ENCODE measurements around the gene ACMSD.

The ACMSD gene

GRCh38 chr2:134924912-134925311 is 86.5 kb downstream of the ACMSD start:
- no peak overlapping the region for H3K4me3 ChIP-seq (ENCODE audit: control insufficient read depth, low read depth, low read length)
- DNase-seq (ENCODE audit: low read depth), result no peak

DNA sequence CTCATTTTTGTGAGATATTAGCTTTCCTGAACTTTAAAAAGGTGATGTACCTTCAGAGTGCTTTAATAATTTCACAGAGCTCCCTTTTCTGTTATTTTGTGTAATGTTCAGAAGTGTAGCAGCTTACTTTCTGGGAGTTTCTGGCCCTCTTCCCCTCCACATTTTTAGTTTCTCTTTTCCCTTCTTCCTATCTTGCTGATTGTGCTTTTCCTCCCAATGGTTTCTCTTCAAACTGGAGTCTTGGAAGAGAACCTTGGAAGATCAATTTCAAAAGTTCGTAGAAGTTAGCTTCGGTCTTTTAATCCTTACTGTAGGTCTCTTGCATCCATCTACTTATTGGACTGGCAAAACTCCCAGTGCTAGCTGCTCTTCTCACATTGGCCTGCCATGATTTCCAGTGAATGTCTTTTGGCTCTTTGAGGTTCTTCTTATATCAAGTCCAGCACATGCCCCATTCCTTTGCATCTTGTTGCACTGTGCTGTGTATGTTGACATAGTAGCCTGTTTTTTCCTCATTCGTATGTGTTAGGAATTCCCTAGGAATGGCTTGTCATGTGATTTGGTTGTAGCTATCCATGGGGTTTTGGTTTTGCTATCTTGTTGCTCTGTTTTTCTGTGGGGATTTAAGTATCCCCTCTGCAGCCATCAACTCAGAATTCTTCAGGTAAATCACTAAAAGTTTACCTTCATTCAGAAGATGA is 88.0 kb downstream of the ACMSD start:
- TF ChIP-seq, protein P1, sequence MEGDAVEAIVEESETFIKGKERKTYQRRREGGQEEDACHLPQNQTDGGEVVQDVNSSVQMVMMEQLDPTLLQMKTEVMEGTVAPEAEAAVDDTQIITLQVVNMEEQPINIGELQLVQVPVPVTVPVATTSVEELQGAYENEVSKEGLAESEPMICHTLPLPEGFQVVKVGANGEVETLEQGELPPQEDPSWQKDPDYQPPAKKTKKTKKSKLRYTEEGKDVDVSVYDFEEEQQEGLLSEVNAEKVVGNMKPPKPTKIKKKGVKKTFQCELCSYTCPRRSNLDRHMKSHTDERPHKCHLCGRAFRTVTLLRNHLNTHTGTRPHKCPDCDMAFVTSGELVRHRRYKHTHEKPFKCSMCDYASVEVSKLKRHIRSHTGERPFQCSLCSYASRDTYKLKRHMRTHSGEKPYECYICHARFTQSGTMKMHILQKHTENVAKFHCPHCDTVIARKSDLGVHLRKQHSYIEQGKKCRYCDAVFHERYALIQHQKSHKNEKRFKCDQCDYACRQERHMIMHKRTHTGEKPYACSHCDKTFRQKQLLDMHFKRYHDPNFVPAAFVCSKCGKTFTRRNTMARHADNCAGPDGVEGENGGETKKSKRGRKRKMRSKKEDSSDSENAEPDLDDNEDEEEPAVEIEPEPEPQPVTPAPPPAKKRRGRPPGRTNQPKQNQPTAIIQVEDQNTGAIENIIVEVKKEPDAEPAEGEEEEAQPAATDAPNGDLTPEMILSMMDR (IDR thresholded peaks at IDR 0.05; ENCODE audit: control insufficient read depth, insufficient read depth, low read depth, low read length, missing control alignments), result no peak
- no peak overlapping the region for H3K4me3 ChIP-seq (ENCODE audit: control insufficient read depth, low read depth, low read length)
- DNase-seq (ENCODE audit: low read depth), result no peak

More at GRCh38 chr2:134924912-134925311, 86.5 kb downstream of the ACMSD start:
- TF ChIP-seq, protein P1 (IDR thresholded peaks at IDR 0.05; ENCODE audit: control insufficient read depth, insufficient read depth, low read depth, low read length, missing control alignments), result no peak

DNA sequence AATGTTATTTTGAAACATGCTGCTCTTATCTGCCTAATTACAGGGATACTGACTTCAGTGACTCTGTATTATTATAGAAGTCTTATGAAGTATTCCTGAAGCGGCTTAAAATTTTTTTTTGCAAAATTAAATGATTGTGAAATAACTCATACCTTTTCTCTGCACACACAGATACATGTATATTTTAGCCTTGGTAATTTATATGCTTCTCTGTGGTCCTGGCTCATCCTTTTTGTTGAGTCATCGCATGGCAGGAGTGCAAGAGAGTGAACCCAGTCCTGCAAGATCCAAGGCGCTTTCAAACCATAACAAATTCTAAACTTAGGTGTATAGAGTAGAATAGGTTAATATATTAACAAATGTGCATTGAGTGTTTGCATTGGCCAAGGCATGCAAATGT is 88.8 kb downstream of the ACMSD start:
- TF ChIP-seq, protein P1 (IDR thresholded peaks at IDR 0.05; ENCODE audit: control insufficient read depth, insufficient read depth, low read depth, low read length, missing control alignments), result no peak
- no peak overlapping the region for H3K4me3 ChIP-seq (ENCODE audit: control insufficient read depth, low read depth, low read length)
- DNase-seq (ENCODE audit: low read depth), result no peak

DNA sequence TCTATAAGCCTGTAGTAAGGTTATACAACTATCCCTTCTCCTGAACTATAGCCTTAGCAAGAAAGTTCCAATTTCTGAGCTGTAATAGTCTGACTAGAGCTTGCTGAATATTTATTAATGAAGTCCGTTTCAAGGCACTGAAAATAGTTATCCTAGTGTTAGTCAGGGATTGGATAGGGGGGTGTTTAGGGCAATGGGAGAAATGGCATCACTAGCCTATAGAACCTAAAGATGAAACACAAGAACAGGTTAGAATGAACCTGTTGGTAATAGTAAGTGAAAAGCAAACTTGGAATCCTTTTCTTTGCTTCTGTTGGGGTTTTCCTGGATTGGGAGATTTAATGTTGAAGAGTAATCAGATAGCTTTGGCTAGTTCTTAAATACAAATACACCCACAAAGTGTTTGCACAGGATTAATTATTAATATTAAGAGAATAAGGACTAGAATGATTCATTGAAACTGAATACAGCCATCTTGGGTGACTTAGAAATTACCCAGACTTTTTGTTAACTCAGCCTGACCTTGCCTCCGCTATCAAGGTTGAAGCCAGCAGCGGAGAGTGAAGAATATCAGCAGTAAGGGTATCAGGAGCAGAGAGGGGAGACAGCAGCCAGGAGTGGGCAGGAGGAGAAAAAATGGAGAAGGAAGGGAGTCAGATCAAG is 94.6 kb downstream of the ACMSD start:
- TF ChIP-seq, protein P1 (IDR thresholded peaks at IDR 0.05; ENCODE audit: control insufficient read depth, insufficient read depth, low read depth, low read length, missing control alignments), result no peak
- H3K4me3 ChIP-seq (ENCODE audit: control insufficient read depth, low read depth, low read length), result no peak overlapping the region
- DNase-seq (ENCODE audit: low read depth), result no peak

DNA sequence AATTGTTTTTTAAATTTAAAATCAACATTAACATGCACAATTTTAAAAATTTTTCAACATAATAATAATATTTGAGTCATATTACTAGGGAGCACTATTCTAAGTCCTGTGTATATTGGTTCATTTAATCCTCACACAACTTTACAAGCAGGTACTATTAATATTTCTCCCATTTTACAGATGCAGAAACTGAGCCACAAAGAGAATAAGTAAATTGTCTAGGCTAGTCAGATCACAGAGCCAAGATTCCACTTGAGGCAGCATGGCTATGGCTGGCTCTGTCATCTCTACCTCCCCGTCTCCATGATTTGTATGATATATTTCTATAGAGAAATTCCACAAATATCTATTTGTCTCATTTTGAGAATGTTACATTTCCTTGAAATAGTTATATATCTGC is 95.3 kb downstream of the ACMSD start:
- no peak for DNase-seq (ENCODE audit: low read depth)
- TF ChIP-seq, protein P1 (IDR thresholded peaks at IDR 0.05; ENCODE audit: control insufficient read depth, insufficient read depth, low read depth, low read length, missing control alignments), result no peak
- no peak overlapping the region for H3K4me3 ChIP-seq (ENCODE audit: control insufficient read depth, low read depth, low read length)

DNA sequence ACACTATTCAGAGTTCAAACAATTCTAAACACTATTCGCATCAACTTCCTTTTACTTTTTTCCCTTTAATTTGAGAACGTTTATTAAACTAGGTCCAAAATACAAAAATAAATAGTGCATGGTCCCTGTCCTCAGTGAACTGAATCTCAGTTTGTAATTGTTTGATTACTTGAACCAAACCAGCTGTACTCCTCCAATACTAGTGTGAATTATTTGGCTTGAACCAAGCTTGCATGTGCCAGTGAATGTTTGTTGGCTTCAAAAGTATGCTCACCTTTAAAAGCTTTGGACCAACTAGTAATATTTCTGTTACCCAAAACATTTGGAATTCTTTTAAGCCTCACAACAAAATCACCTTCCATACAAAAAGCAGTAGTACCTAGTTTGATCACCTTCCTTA is 95.7 kb downstream of the ACMSD start:
- no peak for DNase-seq (ENCODE audit: low read depth)
- no peak overlapping the region for H3K4me3 ChIP-seq (ENCODE audit: control insufficient read depth, low read depth, low read length)
- TF ChIP-seq, protein P1 (IDR thresholded peaks at IDR 0.05; ENCODE audit: control insufficient read depth, insufficient read depth, low read depth, low read length, missing control alignments), result no peak

All from AG09309 (cell line).